ENCODE measurements around the gene CHST7. TPM values are rescaled to one million over a fixed set of nuclear protein-coding genes. Genes with fewer than 3 reads are reported as not detected.

The CHST7 gene
- total and polyA plus RNA-seq, 2 of the 8 experiments (the other 6 are each of a cell fraction or from before 2014, with no cell fraction given), result 7.9 to 14.1 TPM

DNA sequence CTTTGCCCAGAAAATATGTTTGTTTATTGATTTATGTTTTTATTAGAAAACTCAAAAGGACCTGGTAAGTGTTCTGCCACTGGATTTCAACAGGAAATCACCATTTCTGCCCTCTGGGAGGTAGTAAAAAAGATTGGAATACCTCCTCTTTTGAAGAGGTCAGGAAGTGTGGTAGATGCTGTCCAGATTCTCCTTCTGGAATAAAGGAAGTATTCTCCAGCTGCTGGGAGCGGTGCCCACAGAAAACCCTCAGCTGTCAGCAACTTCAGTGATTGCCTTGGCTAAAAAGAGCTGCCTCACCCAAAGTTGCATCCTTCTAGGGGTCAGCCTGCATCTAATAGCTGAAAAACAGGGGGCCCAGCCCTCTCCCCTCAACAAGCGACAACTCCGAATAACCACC lies 14.5 kb upstream of the CHST7 start (continued):
- TF ChIP-seq KDM4A (IDR thresholded peaks at IDR 0.05; ENCODE audit: low read depth, low read length, severe bottlenecking), result no peak
- no peak for TF ChIP-seq SIX5 (IDR thresholded peaks at IDR 0.05; ENCODE audit: low read depth, low read length)
- TF ChIP-seq SRF (IDR thresholded peaks at IDR 0.05; ENCODE audit: low read depth, low read length), result no peak
- TF ChIP-seq RAD21 (IDR thresholded peaks at IDR 0.05 in 1 of 2, conservative IDR thresholded peaks at IDR 0.05 in 1 of 2; ENCODE audit: low read depth in 2 of 2, low read length in 2 of 2), result no peak
- TF ChIP-seq KDM1A (IDR thresholded peaks at IDR 0.05; ENCODE audit: borderline replicate concordance, low read length), result no peak
- no peak for TF ChIP-seq POLR2A (IDR thresholded peaks at IDR 0.05; ENCODE audit: control extremely low read depth in 1 of 2, low read depth in 2 of 2, low read length in 2 of 2)

Measured in H1 (cell line).